Upper lobe of left lung (tissue), 4 donors: ENCODE measurements around the gene CITED4.

Experiments used
- POLR2A ChIP-seq, 4 donors: fragments of 450-650 bp; IDR thresholded peaks; one replicate each; pipeline ENCODE4 v1.5.1; 2016 to 2017; ENCODE audit warnings: antibody characterized with exemption in 4 of 4, mild to moderate bottlenecking in 2 of 4
- TF ChIP-seq, protein P1 (sequence below), 6 experiments: fragments of 450-650 bp in 4 of 6; fragments of 200-600 bp in 2 of 6; sonication (generic) in 2 of 6; IDR thresholded peaks; one replicate each; pipeline ENCODE4 v1.5.1; 2016 to 2019; ENCODE audit warnings: antibody characterized with exemption in 6 of 6

DNA sequence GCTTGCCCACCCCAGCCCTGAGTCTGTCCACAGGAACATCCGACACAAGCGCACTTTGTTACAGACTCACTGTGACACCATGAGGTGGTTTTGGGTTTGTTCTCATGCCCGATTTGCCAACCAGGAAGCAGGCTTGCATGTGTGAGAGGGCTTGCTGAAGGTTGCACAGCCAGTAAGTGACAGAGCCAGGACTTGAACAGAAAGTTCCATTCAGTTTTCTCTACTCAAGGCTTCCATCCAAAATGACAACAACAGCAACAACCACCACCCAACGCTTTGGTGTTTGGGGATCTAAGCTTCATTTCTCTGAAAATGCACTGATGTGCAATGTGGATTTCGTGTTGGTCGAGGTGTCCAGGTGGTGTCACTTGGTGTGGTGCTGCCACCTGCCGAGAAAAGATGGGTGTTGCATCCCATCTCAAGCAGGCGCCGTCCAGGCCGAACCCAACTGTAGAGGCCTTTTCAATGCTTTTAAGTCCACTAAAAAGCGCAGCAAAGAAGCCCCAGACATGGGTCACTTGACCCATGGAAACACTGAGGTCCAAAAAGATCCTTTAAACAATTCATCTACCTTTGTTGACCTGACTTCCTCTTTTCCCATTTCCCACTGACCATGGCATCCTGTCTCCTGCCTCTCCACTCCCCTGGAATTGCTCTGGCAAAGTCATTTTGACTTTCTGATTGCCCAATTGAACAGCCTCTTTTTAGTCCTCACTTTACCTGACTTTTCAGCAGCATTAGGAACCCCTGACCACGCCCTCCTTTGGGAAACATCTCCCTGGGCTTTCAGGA, 12.2 kb downstream of the CITED4 start:
- TF ChIP-seq, protein P1, sequence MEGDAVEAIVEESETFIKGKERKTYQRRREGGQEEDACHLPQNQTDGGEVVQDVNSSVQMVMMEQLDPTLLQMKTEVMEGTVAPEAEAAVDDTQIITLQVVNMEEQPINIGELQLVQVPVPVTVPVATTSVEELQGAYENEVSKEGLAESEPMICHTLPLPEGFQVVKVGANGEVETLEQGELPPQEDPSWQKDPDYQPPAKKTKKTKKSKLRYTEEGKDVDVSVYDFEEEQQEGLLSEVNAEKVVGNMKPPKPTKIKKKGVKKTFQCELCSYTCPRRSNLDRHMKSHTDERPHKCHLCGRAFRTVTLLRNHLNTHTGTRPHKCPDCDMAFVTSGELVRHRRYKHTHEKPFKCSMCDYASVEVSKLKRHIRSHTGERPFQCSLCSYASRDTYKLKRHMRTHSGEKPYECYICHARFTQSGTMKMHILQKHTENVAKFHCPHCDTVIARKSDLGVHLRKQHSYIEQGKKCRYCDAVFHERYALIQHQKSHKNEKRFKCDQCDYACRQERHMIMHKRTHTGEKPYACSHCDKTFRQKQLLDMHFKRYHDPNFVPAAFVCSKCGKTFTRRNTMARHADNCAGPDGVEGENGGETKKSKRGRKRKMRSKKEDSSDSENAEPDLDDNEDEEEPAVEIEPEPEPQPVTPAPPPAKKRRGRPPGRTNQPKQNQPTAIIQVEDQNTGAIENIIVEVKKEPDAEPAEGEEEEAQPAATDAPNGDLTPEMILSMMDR (IDR thresholded peaks at IDR 0.05) = peak; percentile 78 to 92 (median 88)
- TF ChIP-seq POLR2A (IDR thresholded peaks at IDR 0.05) = no peak
